Measurements from ENCODE around the gene UBAP1L.
"Not testable (repeated sequence)": the region's sequence is repeated elsewhere in the genome, so short reads cannot be mapped to it uniquely, and the experiment has no call there.

Gene UBAP1L

GRCh38 chr15:65115086-65115485 is at the start of gene UBAP1L:
UBAP1L (minus strand) TSS chr15:65115200; CDS start chr15:65106215, 8,985 bp downstream.
- DNase-seq, result no peak

- no peak for DNase-seq
Measured at GRCh38 chr15:65164139-65164538, 49.1 kb upstream of the UBAP1L start.

- no peak for DNase-seq
Measured at GRCh38 chr15:65163041-65163440, 48.0 kb upstream of the UBAP1L start.

GRCh38 chr15:65156692-65157091 is 41.7 kb upstream of the UBAP1L start:
- no peak for DNase-seq

GRCh38 chr15:65154720-65155119 is 39.7 kb upstream of the UBAP1L start:
- DNase-seq, result no peak

- DNase-seq, result no peak
Measured at GRCh38 chr15:65147902-65148301, 32.9 kb upstream of the UBAP1L start.

- no peak for DNase-seq
Measured at GRCh38 chr15:65146438-65146837, 31.4 kb upstream of the UBAP1L start.

- not testable (repeated sequence) for DNase-seq
Measured at GRCh38 chr15:65138631-65139030, 23.6 kb upstream of the UBAP1L start.

- not testable (repeated sequence) for DNase-seq
Measured at GRCh38 chr15:65137893-65138292, 22.9 kb upstream of the UBAP1L start.

- DNase-seq, result not testable (repeated sequence)
Measured at GRCh38 chr15:65137089-65137488, 22.1 kb upstream of the UBAP1L start.

- DNase-seq, result no peak
Measured at GRCh38 chr15:65134538-65134937, 19.5 kb upstream of the UBAP1L start.

GRCh38 chr15:65133548-65134200 is 18.7 kb upstream of the UBAP1L start, which contains the start of gene PDCD7:
PDCD7 (minus strand) TSS chr15:65133808; CDS start chr15:65133781, 27 bp downstream.
- peak; percentile 90 for DNase-seq

- no peak for DNase-seq
Measured at GRCh38 chr15:65132878-65133547, 18.0 kb upstream of the UBAP1L start.

GRCh38 chr15:65130941-65131340 is 15.9 kb upstream of the UBAP1L start:
- no peak for DNase-seq

- DNase-seq, result no peak
Measured at GRCh38 chr15:65115542-65115941, 542 bp upstream of the UBAP1L start.

GRCh38 chr15:65110676-65111292 is 4.2 kb downstream of the UBAP1L start:
- DNase-seq, result no peak

- DNase-seq, result no peak
Measured at GRCh38 chr15:65106011-65106590, 8.9 kb downstream of the UBAP1L start.

GRCh38 chr15:65105038-65105437 is 10.0 kb downstream of the UBAP1L start:
- DNase-seq, result no peak

GRCh38 chr15:65102912-65103311 is 12.1 kb downstream of the UBAP1L start:
- DNase-seq, result no peak

- DNase-seq, result no peak
Measured at GRCh38 chr15:65101891-65102708, 12.9 kb downstream of the UBAP1L start.

GRCh38 chr15:65101411-65101890 is 13.5 kb downstream of the UBAP1L start:
- DNase-seq, result peak; percentile 34

- DNase-seq, result no peak
Measured at GRCh38 chr15:65100442-65100841, 14.6 kb downstream of the UBAP1L start.

- DNase-seq, result not testable (repeated sequence)
Measured at GRCh38 chr15:65099801-65100200, 15.2 kb downstream of the UBAP1L start.

All from NCI-H526 treated with DMSO at 0.1 percent for 48 hours (cell line).